GM12878 (cell line): ENCODE measurements around the gene SUFU. TPM values are rescaled to one million over a fixed set of nuclear protein-coding genes. Genes with fewer than 3 reads are reported as not detected.
A peak's percentile ranks its signal among the peaks of the same experiment; 100 is the strongest.

Experiments used
- E2F8 ChIP-seq: fragments of 450-650 bp; IDR thresholded peaks from 2 replicates; pipeline ENCODE4 v1.6.1; 2018; ENCODE audit warnings: mild to moderate bottlenecking, low read depth, moderate library complexity; ENCODE audit not compliant: partially characterized antibody
- EGR1 ChIP-seq, 2 experiments: IDR thresholded peaks; 1 replicate in 1 of 2; 2 replicates in 1 of 2; pipeline ENCODE4 v1.6.1; 2011 to 2012; ENCODE audit warnings: low read depth in 2 of 2, low read length in 2 of 2, borderline replicate concordance in 1 of 2, mild to moderate bottlenecking in 1 of 2, moderate library complexity in 1 of 2
- GATAD2B ChIP-seq: fragments of 450-650 bp; conservative IDR thresholded peaks from 2 replicates; pipeline ENCODE4 v1.6.1; 2017; ENCODE audit warnings: low read depth, mild to moderate bottlenecking, moderate library complexity
- HDGF ChIP-seq: fragments of 450-650 bp; IDR thresholded peaks from 2 replicates; pipeline ENCODE4 v1.6.1; 2016; ENCODE audit warnings: antibody characterized with exemption
- IKZF2 ChIP-seq, 2 experiments: fragments of 450-650 bp; IDR thresholded peaks; 2 replicates each; pipeline ENCODE4 v1.6.1; 2017; ENCODE audit warnings: mild to moderate bottlenecking in 2 of 2, moderate library complexity in 2 of 2
- MTA3 ChIP-seq: IDR thresholded peaks from 2 replicates; pipeline ENCODE4 v1.6.1; 2012; ENCODE audit warnings: low read length, inconsistent platforms, borderline replicate concordance
- NBN ChIP-seq: fragments of 450-650 bp; IDR thresholded peaks from 2 replicates; pipeline ENCODE4 v1.6.1; 2016
- NFYB ChIP-seq: IDR thresholded peaks from 2 replicates; pipeline ENCODE4 v1.6.1; 2011; ENCODE audit warnings: low read depth, mild to moderate bottlenecking, low read length, improper control_type of control experiment, moderate library complexity; ENCODE audit not compliant: insufficient read depth
- PAX5 ChIP-seq: IDR thresholded peaks from 2 replicates; pipeline ENCODE4 v1.6.1; 2011; ENCODE audit warnings: low read depth, low read length, borderline replicate concordance
- PKNOX1 ChIP-seq: fragments of 450-650 bp; IDR thresholded peaks from 2 replicates; pipeline ENCODE4 v1.6.1; 2016; ENCODE audit warnings: mild to moderate bottlenecking
- PML ChIP-seq: IDR thresholded peaks from 2 replicates; pipeline ENCODE4 v1.6.1; 2012; ENCODE audit warnings: low read length, inconsistent platforms
- POLR2AphosphoS5 ChIP-seq: IDR thresholded peaks from 2 replicates; pipeline ENCODE4 v1.6.1; 2011; ENCODE audit warnings: mild to moderate bottlenecking, low read length, inconsistent platforms
- RBBP5 ChIP-seq: fragments of 200-600 bp; sonication (generic); conservative IDR thresholded peaks from 2 replicates; pipeline ENCODE4 v1.6.1; 2016
- RCOR1 ChIP-seq: conservative IDR thresholded peaks from 2 replicates; pipeline ENCODE4 v1.6.1; 2012; ENCODE audit warnings: low read depth, low read length, improper control_type of control experiment
- RELA ChIP-seq: fragments of 450-650 bp; IDR thresholded peaks from 2 replicates; pipeline ENCODE4 v1.8.0; 2014; ENCODE audit warnings: borderline replicate concordance; ENCODE audit not compliant: partially characterized antibody
- SMAD1 ChIP-seq: fragments of 450-650 bp; IDR thresholded peaks from 2 replicates; pipeline ENCODE4 v1.6.1; 2018; ENCODE audit warnings: mild to moderate bottlenecking, low read depth; ENCODE audit not compliant: partially characterized antibody
- SMARCA5 ChIP-seq: fragments of 450-650 bp; IDR thresholded peaks from 2 replicates; pipeline ENCODE4 v1.6.1; 2017; ENCODE audit warnings: mild to moderate bottlenecking
- SUPT20H ChIP-seq: IDR thresholded peaks from 2 replicates; pipeline ENCODE4 v1.6.1; 2011; ENCODE audit warnings: low read depth, mild to moderate bottlenecking, low read length, moderate library complexity, borderline replicate concordance; ENCODE audit not compliant: control insufficient read depth
- TBL1XR1 ChIP-seq: IDR thresholded peaks from 2 replicates; pipeline ENCODE4 v1.6.1; 2012; ENCODE audit warnings: low read depth, low read length, improper control_type of control experiment
- TCF12 ChIP-seq: IDR thresholded peaks from 2 replicates; pipeline ENCODE4 v1.6.1; 2011; ENCODE audit warnings: low read depth, mild to moderate bottlenecking, low read length
- ZBTB11 ChIP-seq: fragments of 450-650 bp; formaldehyde crosslinking; IDR thresholded peaks from 2 replicates; pipeline ENCODE4 v1.5.0; 2022; ENCODE audit warnings: mild to moderate bottlenecking, missing genetic modification characterization
- ZNF274 ChIP-seq: IDR thresholded peaks from one replicate; pipeline ENCODE4 v1.8.0; 2011; ENCODE audit not compliant: insufficient read length, insufficient read depth
- ZNF622 ChIP-seq: fragments of 450-650 bp; IDR thresholded peaks from 2 replicates; pipeline ENCODE4 v1.6.1; 2017; ENCODE audit warnings: mild to moderate bottlenecking, inconsistent platforms
- polyA plus RNA-seq, 11 experiments: library from polyadenylated mRNA; depleted of rRNA in 4 of 11; unstranded in 6 of 11; stranded (reverse) in 5 of 11; fragments of >200 nt; fragmentation: Nextera tagmentation in 4 of 11; fragmentation: Illumina TruSeq in 1 of 11; extraction: Ambion mirVana in 4 of 11; extraction: Trizol in 1 of 11; gene quantifications; 1 replicate in 1 of 11; 2 replicates in 10 of 11; pipeline versions ENCODE4 v1.2.1 to v1.2.3, GENCODE V29; 2011 to 2016; ENCODE audit warnings: inconsistent platforms in 2 of 11, missing spikeins in 2 of 11, low read depth in 1 of 11
- total RNA-seq, 4 experiments: library from RNA; depleted of rRNA in 3 of 4; stranded (reverse); fragments of >200 nt in 3 of 4; fragmentation: Illumina TruSeq in 1 of 4; extraction: Trizol in 1 of 4; gene quantifications; 2 replicates each; pipeline versions ENCODE4 v1.2.1 to v1.2.3, GENCODE V29; 2013 to 2021

The SUFU gene
- total and polyA plus RNA-seq, 10 of the 15 experiments (the other 5 are each of a cell fraction or from before 2014, with no cell fraction given): 0.68 to 7.7 (median 2.4) TPM

GRCh38 chr10:102645741-102646609, 142.2 kb downstream of the SUFU start (continued):
- peak; percentile 13; the same call in 1 of the 2 replicates for TF ChIP-seq PKNOX1
- TF ChIP-seq RBBP5: no peak
- peak; percentile 84; the same call in 1 of the 2 replicates for TF ChIP-seq HDGF
- no peak for TF ChIP-seq E2F8
- TF ChIP-seq MTA3: no peak
- TF ChIP-seq ZBTB11 (CRISPR knock-in tag): no peak
- TF ChIP-seq RCOR1: no peak
- TF ChIP-seq PML: no peak
- TF ChIP-seq ZNF274: no peak
- no peak for TF ChIP-seq RELA
- TF ChIP-seq EGR1 (IDR thresholded peaks at IDR 0.05; ENCODE audit: borderline replicate concordance in 1 of 2, low read depth in 2 of 2, low read length in 2 of 2): peak in 1 of 2 experiments; percentile 5; a peak in 1 of 3 replicates
- TF ChIP-seq NFYB: peak; percentile 62; the same call in 1 of the 2 replicates
- TF ChIP-seq IKZF2 (IDR thresholded peaks at IDR 0.05): peak; percentile 63 to 77
- no peak for TF ChIP-seq ZNF622
- TF ChIP-seq GATAD2B: no peak; the same call in none of the 2 replicates
- no peak for TF ChIP-seq SMARCA5
- no peak for TF ChIP-seq SUPT20H
- TF ChIP-seq SMAD1: peak; percentile 35
- peak; percentile 94 for TF ChIP-seq TCF12
- peak; percentile 60 for TF ChIP-seq TBL1XR1
- peak; percentile 60 for TF ChIP-seq NBN
- TF ChIP-seq POLR2AphosphoS5: peak; percentile 63; the same call in 1 of the 2 replicates
- 0 out of 2 replicates have a peak, but pooled peaks have one; percentile 32 for TF ChIP-seq PAX5
